ENCODE measurements around the gene SNCG. TPM values are rescaled to one million over a fixed set of nuclear protein-coding genes. Genes with fewer than 3 reads are reported as not detected.
"Not testable (repeated sequence)": the region's sequence is repeated elsewhere in the genome, so short reads cannot be mapped to it uniquely, and the experiment has no call there.

The SNCG gene
- total RNA-seq, 1 experiment from 2014 or later = not detected

- Histone ChIP-seq H3K4me3 (ENCODE audit: low read depth, low read length, poor library complexity, severe bottlenecking) (no peak overlapping the region), H3K9me3 (ENCODE audit: low read depth, low read length, poor library complexity, severe bottlenecking) (no peaks in the 10 kb centered on the region), H3K4me1 (ENCODE audit: insufficient read depth, low read length, poor library complexity, severe bottlenecking) (no peaks in the 10 kb centered on the region), H3K27me3 (replicated peaks; ENCODE audit: insufficient read depth, low read depth, low read length, poor library complexity) (no peaks in the 10 kb centered on the region), H3K36me3 (ENCODE audit: insufficient read depth, low read length, poor library complexity, severe bottlenecking) (no peaks in the 10 kb centered on the region), H3K27ac (ENCODE audit: low read depth, low read length, poor library complexity, severe bottlenecking) (no peak overlapping the region)
- ChIA-PET CTCF (no interaction called here), POLR2A (ENCODE audit: low non-redundant PET) (no interaction called here)
- TF ChIP-seq EZH2 (IDR thresholded peaks at IDR 0.05; ENCODE audit: borderline replicate concordance, low read depth, low read length, poor library complexity, severe bottlenecking) (no peak), CTCF (conservative IDR thresholded peaks at IDR 0.05; ENCODE audit: low read depth, low read length) (no peak)
- no TSS peak for BruUV-seq (replicated peaks)
- intact Hi-C loops (cut with micrococcal nuclease; ENCODE audit: unreplicated experiment) = no loop called here
- no peak for DNase-seq (ENCODE audit: low spot score)
These were observed 14.4 kb downstream of the SNCG start for GRCh38 chr10:86972613-86973380.

- DNase-seq (ENCODE audit: low spot score) = no peak
- TF ChIP-seq CTCF (conservative IDR thresholded peaks at IDR 0.05; ENCODE audit: low read depth, low read length) = no peak
- TF ChIP-seq EZH2 (IDR thresholded peaks at IDR 0.05; ENCODE audit: borderline replicate concordance, low read depth, low read length, poor library complexity, severe bottlenecking) = no peak
- BruUV-seq (replicated peaks) = no TSS peak
- intact Hi-C loops (cut with micrococcal nuclease; ENCODE audit: unreplicated experiment) = no loop called here
- ChIA-PET POLR2A (ENCODE audit: low non-redundant PET) (no interaction called here), CTCF (no interaction called here)
- H3K27ac ChIP-seq (ENCODE audit: low read depth, low read length, poor library complexity, severe bottlenecking) = no peak overlapping the region
- no peaks in the 10 kb centered on the region for H3K36me3 ChIP-seq (ENCODE audit: insufficient read depth, low read length, poor library complexity, severe bottlenecking)
- no peaks in the 10 kb centered on the region for H3K27me3 ChIP-seq (replicated peaks; ENCODE audit: insufficient read depth, low read depth, low read length, poor library complexity)
- H3K4me1 ChIP-seq (ENCODE audit: insufficient read depth, low read length, poor library complexity, severe bottlenecking) = peaks cover 5% of the 10 kb centered on the region
- no peaks in the 10 kb centered on the region for H3K9me3 ChIP-seq (ENCODE audit: low read depth, low read length, poor library complexity, severe bottlenecking)
- no peak overlapping the region for H3K4me3 ChIP-seq (ENCODE audit: low read depth, low read length, poor library complexity, severe bottlenecking)
These were observed 16.1 kb downstream of the SNCG start for GRCh38 chr10:86974484-86974883.

- Histone ChIP-seq H3K4me3 (ENCODE audit: low read depth, low read length, poor library complexity, severe bottlenecking) (no peak overlapping the region), H3K27me3 (replicated peaks; ENCODE audit: insufficient read depth, low read depth, low read length, poor library complexity) (no peaks in the 10 kb centered on the region), H3K27ac (ENCODE audit: low read depth, low read length, poor library complexity, severe bottlenecking) (no peak overlapping the region), H3K36me3 (ENCODE audit: insufficient read depth, low read length, poor library complexity, severe bottlenecking) (no peaks in the 10 kb centered on the region), H3K9me3 (ENCODE audit: low read depth, low read length, poor library complexity, severe bottlenecking) (no peaks in the 10 kb centered on the region), H3K4me1 (ENCODE audit: insufficient read depth, low read length, poor library complexity, severe bottlenecking) (peaks cover 5% of the 10 kb centered on the region)
- intact Hi-C loops (cut with micrococcal nuclease; ENCODE audit: unreplicated experiment) = no loop called here
- DNase-seq (ENCODE audit: low spot score) = no peak
- TF ChIP-seq CTCF (conservative IDR thresholded peaks at IDR 0.05; ENCODE audit: low read depth, low read length) = no peak
- no peak for TF ChIP-seq EZH2 (IDR thresholded peaks at IDR 0.05; ENCODE audit: borderline replicate concordance, low read depth, low read length, poor library complexity, severe bottlenecking)
- ChIA-PET CTCF (interaction anchor here (0.7 kb wide), 1 partner anchor 10 kb away, joined by 5 read pairs; no protein-coding TSS in a partner anchor), POLR2A (ENCODE audit: low non-redundant PET) (interaction anchor here (0.7 kb wide), 2 partner anchors 10 to 58 kb away, joined by 5 to 12 read pairs; no protein-coding TSS in a partner anchor)
- no TSS peak for BruUV-seq (replicated peaks)
These were observed 18.1 kb downstream of the SNCG start for GRCh38 chr10:86976362-86977056.

GRCh38 chr10:86978457-86978856 lies 20.1 kb downstream of the SNCG start:
- H3K9me3 ChIP-seq (ENCODE audit: low read depth, low read length, poor library complexity, severe bottlenecking); H3K4me3 ChIP-seq (ENCODE audit: low read depth, low read length, poor library complexity, severe bottlenecking); BruUV-seq (replicated peaks); H3K27me3 ChIP-seq (replicated peaks; ENCODE audit: insufficient read depth, low read depth, low read length, poor library complexity); H3K27ac ChIP-seq (ENCODE audit: low read depth, low read length, poor library complexity, severe bottlenecking); intact Hi-C loops (cut with micrococcal nuclease; ENCODE audit: unreplicated experiment); H3K36me3 ChIP-seq (ENCODE audit: insufficient read depth, low read length, poor library complexity, severe bottlenecking); POLR2A ChIA-PET (ENCODE audit: low non-redundant PET); CTCF ChIA-PET; DNase-seq (ENCODE audit: low spot score); H3K4me1 ChIP-seq (ENCODE audit: insufficient read depth, low read length, poor library complexity, severe bottlenecking): not testable (repeated sequence)

All from A673 (cell line).